ENCODE results near the gene CDIPT. TPM values are rescaled to one million over a fixed set of nuclear protein-coding genes. Genes with fewer than 3 reads are reported as not detected.
A peak's percentile ranks its signal among the peaks of the same experiment; 100 is the strongest.
"Not testable (repeated sequence)": the region's sequence is repeated elsewhere in the genome, so short reads cannot be mapped to it uniquely, and the experiment has no call there.

CDIPT gene, protein sequence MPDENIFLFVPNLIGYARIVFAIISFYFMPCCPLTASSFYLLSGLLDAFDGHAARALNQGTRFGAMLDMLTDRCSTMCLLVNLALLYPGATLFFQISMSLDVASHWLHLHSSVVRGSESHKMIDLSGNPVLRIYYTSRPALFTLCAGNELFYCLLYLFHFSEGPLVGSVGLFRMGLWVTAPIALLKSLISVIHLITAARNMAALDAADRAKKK
- 100 to 1,000 TPM in 2 of 4 donors, 10 to 100 TPM in 2; 90.2 to 134 (median 109) TPM for polyA plus RNA-seq (ENCODE audit: insufficient read length in 4 of 4)

DNA sequence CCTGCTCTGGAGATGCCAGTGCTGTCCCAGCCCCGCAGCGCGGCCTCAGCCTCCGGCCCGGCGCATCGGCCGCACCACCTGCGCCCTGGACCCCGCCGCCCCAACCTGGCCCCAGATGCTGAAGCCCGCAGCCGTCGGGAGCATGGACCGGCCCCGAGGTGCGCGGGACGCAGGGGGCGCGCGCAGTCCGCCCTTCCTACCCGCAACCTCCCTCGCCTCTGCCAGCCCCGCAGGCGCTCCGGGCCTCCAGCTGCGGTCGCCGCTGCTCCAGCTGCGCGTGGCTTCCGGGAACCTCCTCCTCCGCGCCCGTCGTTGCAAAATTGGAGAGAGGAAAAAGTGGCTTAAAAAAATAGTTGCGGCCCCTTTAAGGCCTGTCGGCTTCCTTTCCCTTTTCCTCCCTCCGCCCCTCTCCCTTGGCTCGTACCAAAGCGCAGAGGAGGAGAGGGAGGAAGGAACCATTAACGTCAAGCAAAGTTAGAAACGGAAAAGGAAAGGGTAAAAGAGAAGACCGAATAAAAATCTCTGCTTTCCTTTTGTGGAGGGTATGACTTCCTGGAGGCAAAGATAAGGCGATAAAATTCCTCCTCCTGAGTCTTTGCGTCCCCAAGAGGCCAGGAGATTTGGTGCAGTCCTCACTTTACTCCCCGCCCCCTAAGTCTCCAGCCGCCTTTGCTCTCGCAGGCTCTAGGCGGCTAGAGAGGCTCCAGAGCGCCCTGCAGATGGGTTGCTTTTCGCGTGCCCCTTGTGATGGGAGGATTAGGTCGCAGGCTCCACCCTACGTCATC is at the start of gene CDIPT:
CDIPT (minus strand) TSS at position 343 of the 785 bp plus-strand sequence. CDS start 369 bp downstream, outside the sequence.
- DNase-seq (ENCODE audit: low read depth in 4 of 4, low spot score in 2 of 4) = peak; percentile 95 to 100 (median 96)

DNA sequence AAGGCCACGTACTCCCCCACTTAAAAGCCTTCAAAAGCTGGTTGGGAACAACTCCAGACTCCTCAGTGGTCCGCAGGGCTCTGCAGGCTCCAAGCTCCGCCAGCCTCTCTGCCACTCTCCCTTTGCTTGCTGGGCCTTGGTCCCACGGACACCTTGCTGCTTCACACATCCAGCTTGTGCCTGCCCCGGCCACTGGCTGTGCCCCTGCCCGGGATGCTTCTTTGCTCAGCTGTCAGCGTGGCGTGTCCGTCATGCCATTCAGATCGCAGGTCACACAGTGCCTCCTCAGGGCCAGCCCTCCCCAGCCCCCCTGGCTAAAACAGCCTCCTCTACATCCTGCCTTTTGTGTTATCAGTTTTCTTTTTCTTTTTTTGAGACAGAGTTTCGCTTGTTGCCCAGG is 49.1 kb upstream of the CDIPT start:
- no peak for DNase-seq (ENCODE audit: low read depth in 4 of 4, low spot score in 2 of 4)

DNA sequence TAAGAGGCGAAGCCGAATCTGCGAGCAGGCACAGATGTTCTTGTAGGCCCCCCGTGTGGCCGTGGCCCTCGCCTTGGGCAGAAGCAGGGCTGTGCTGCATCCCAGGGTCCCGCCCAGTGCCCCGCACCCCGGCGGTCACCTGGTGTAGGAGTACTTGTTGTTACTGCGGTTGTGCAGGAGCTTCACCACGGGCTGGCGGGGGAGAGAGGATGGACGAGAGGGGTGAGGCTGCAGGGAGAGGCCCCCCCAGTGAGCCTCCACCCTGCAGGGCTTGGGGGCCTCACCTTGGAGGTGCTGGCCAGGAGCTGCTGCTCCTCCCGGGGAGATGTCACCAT is 48.6 kb upstream of the CDIPT start:
- no peak for DNase-seq (ENCODE audit: low read depth in 4 of 4, low spot score in 2 of 4)

DNA sequence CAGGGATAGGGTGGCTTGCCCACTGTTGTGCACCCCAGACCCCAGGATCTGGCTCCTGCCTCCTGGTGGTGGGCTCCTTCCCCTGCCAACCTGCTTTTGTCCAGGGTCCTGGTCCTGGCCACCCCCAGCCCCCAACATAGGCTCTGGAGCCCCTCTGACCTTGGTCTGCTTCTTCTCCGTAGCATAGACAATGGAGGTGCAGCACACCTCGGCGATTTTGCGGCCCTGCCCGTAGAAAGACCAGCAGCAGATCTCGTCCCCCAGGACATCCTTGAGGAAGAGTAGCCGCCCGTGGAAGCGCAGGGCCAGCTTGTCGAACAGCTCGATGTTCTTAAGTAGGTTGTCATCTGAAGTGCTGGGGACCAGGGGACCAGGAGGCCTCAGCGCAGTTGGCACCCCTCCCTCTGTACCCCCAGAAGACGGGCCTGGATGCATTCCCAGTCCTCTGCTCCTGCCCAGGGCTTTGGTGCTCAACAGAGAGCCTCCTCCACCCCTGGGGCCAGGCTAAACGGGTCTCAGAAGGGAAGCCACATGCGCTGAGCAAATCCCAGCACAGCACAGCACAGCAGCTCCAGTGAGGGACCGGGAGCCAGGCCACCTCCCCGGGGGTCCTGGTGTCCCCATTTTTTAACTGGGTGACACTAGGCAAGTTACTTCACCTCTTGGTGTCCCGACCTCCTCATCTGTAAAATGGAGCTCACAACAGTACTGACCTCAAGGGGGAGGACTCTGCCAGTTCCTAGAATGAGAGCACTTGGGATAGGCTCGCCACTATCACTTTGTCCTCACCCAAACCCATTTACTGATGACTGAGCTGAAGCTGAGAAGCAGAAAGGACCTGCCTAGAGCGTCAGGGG is 48.0 kb upstream of the CDIPT start:
- DNase-seq (ENCODE audit: low read depth in 4 of 4, low spot score in 2 of 4) = no peak

DNA sequence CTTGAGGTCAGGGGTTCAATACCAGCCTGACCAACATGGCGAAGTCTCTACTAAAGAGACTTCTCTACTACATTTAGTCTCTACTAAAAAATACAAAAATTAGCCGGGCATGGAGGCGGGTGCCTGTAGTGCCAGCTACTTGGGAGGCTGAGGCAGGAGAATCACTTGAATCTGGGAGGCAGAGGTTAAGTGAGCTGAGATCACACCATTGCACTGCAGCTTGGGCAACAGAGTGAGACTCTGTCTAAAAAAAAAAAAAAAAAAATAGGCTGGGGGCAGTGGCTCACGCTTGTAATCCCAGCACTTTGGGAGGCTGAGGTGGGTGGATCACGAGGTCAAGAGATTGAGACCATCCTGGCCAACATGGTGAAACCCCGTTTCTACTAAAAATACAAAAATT is 46.8 kb upstream of the CDIPT start:
- DNase-seq (ENCODE audit: low read depth in 4 of 4, low spot score in 2 of 4) = not testable (repeated sequence)

DNA sequence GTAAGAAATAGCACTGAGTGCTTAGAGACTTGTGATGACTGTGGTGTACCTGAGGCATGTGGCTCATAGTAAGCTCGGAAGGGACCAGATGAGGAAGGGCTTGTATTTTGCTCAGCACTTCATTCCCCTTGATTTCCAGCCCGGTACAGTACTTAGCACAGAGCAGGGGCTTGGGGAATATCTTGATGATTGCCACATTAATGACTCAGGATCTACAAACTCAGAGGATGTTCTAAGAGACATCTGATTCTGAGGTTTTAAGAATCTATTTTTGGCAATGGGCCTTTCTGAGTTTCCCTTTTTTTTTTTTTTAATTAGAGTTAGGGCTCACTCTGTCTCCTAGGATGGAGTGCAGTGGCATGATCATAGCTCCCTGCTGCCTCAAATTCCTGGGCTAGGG is 46.4 kb upstream of the CDIPT start:
- DNase-seq (ENCODE audit: low read depth in 4 of 4, low spot score in 2 of 4) = no peak

DNA sequence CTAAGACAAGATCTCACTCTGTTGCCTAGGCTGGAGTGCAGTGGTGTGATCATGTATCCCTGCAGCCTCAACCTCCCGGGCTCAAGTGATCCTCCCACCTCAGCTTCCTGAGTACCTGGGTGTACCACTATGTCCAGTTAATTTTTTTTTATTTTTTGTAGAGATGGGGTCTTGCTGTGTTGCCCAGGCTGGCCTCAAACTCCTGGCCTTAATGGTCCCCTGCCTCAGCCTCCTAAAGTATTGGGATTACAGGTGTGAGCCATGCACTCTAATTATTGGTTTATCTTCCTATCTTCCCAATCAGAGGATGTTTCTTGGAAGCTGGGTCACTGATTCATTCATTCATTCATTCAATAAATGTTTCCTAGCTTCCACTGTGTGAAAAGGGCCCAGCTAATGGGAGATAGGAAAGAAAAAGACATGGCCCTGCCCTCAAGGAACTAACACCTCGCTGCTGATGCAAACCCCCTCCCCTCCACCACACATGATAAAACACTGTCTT is 45.7 kb upstream of the CDIPT start:
- DNase-seq (ENCODE audit: low read depth in 4 of 4, low spot score in 2 of 4) = no peak

DNA sequence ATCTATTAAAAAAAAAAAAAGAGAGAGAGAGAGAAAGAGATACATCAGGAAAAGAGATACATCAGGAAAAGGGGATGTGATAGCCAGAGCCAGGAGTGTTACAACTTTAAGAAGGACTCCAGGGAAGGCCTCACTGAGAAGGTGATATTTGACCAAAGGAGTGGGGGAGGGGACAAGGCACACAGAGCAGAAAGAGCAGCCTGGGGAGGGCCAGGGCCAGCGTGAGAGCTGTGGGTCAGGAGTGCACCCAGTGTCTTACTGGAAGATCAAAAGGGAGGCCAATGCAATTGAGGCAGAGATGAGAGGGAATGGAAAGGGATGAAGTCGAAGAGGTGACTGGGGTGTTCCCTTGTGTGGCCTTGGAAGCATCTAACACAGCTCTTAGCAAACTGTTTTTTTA is 44.9 kb upstream of the CDIPT start:
- DNase-seq (ENCODE audit: low read depth in 4 of 4, low spot score in 2 of 4) = no peak

DNA sequence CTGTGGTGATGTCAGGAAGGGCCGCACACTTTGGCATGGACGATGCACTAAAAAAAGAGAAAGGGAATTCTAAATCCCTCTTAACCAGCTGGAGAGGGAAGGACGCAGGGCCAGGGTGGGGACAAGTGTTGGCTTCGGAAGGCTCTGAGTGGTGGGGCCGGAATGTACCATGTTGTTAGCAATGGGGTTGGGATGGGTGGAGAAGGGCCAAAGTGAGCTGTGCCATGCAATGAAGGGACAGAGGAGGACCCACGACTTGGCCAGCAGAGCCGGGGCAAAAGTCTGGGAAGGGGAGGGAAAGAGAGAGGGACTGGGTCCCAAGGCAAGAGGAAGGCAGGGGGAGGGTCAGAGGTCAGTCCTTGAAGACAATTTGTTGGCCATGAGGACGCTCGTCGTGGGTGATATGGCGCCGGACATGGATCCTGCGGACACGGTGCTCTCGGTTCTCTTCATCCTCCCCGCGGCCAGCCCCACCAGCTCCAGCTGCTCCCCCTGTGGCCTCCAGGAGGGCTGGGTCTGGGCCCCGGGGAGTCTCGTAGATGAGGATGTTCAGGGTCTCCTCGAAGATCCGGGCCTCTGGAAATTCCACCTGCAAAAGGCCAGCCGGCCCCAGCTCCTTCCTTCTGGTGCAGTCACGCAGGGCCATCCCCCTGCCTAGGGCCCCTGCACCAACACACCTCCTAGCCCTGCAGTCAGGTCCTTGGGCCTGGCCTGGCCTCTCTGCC is 43.7 kb upstream of the CDIPT start:
- DNase-seq (ENCODE audit: low read depth in 4 of 4, low spot score in 2 of 4) = no peak

DNA sequence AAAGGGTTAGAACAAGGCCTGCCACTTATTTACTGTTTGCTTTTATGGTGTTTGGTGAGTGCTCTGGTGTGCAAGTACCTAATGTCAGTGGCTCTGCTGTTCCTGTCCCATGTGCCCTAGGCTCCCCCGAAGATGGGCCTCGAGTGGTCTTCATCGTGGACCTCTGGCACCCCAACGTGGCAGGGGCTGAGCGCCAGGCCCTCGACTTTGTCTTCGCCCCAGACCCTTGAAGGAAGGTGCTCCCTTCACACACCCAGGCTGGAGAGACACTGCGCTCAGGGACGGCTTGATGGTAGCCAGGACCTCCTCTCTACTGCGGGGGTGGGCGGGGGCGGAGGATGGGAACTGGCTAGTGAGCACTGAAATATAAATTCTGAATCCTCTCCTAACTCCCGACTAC is 42.6 kb upstream of the CDIPT start:
- no peak for DNase-seq (ENCODE audit: low read depth in 4 of 4, low spot score in 2 of 4)

DNA sequence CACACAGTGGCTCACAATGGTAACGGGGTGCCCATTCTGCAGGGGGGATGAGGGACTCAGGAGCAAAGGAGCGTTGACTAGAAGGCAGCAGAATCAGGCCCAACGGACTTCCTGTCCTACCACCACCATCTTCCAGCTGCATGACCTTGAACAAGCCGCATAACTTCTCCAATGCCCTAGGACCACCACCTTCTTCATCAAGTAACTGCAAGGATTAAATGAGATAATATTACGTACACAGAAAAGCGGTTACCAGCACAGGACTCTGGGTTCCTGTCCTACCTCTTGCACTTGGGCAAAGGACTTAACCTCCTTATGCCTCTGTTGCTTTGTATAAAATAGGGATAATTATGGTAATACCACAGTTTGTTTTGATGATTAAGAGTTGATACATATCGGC is 41.9 kb upstream of the CDIPT start:
- no peak for DNase-seq (ENCODE audit: low read depth in 4 of 4, low spot score in 2 of 4)

DNA sequence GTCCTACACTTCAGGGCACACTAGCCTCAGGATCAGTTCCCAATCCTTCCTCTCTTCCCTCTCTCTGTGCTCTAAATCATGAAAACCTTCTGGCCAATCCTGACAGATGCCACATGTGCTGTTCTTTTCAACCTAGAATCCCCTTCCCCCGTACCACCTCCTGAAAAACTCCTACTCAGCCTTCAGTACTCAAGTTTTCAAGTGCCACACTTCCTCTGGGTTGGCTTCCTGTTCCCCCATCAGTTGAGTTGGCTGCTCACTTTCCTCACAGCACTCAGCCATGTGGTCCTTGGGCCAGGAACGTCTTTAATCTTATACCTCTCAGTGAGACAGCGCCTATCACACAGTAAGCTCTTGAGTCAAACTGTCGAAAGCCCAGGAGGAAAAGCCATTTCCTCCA is 40.6 kb upstream of the CDIPT start:
- DNase-seq (ENCODE audit: low read depth in 4 of 4, low spot score in 2 of 4) = no peak

DNA sequence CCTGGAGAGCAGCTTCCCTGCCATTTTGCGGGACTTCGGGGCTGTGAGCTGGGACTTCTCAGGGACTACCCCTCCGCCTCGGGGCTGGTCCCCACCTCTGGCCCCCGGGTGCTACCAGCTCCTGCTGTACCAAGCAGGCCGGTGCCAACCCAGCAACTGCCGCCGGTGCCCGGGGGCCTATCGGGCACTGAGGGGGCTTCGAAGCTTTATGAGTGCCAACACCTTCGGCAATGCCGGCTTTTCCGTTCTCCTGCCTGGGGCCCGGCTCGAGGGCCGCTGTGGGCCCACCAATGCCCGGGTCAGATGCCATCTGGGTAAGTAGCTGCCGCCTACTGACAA is 38.5 kb upstream of the CDIPT start:
- DNase-seq (ENCODE audit: low read depth in 4 of 4, low spot score in 2 of 4) = no peak

DNA sequence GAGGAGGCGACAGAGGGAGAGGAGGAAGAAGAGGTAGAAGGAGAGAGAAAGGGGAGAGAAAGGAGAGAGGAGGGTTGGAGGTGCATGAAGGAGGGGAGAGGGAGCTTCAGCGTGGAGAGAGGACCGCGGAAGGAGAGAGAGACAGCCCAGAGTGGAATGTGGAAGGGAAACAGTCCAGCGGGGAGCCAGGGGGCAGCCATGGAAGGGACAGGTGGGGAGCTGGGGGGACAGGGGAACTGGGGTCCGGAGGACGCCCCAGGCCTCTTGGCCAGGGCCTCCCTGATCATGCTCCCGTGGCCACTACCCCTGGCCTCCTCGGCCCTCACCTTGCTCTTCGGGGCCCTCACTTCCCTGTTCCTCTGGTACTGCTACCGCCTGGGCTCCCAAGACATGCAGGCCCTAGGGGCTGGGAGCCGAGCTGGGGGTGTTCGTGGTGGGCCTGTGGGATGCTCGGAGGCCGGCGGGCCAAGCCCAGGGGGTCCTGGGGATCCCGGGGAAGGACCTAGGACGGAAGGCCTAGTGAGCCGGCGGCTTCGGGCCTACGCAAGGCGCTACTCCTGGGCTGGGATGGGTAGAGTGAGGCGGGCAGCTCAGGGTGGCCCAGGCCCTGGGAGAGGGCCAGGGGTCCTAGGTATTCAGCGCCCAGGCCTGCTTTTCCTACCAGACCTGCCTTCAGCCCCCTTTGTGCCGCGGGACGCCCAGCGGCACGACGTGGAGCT is 38.0 kb upstream of the CDIPT start:
- DNase-seq (ENCODE audit: low read depth in 4 of 4, low spot score in 2 of 4) = no peak

DNA sequence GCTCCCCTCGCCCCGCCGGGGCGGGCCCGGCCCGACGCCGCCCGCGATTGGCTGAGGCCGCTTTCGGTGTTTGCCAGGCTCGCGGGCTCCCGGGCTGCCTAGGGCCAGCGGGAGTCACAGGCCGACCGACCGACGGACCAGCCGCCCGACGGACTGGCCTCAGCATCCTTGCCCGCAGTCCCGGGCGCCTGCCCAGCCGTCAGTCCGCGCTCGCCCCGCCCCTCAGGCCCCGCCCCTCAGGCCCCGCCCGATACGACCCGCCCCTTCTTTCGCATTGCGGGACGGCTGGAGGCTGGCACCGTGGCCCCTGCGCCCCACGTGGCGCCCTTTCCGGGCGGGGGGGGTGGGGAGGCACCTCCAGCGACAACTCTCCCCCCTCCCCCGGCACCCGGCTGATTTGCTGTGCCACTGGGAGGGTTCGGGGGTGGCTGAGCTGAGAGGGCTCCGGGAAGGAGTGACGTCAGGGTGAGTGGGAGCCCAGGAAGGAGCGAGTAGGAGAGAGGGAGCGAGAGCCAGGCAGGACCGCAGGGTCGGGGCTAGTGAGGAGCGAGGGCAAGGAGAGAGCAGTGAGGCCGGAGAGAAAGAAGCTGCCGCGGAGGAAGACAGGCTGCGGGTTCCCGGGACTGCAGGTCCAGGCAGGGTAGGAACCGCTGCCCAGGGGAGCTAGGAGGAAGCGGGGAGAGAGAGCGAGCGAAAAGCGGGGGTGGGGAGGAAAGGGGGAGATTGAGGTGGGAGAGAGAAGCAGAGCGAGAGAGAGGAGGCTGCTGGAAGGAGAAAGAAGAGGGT is 37.3 kb upstream of the CDIPT start, which contains the start of gene ASPHD1:
ASPHD1 (plus strand) TSS at position 387 of the 786 bp plus-strand sequence. CDS start 484 bp downstream, outside the sequence.
- DNase-seq (ENCODE audit: low read depth in 4 of 4, low spot score in 2 of 4) = peak in 3 of 4 donors; percentile 31 to 44 (median 36)

DNA sequence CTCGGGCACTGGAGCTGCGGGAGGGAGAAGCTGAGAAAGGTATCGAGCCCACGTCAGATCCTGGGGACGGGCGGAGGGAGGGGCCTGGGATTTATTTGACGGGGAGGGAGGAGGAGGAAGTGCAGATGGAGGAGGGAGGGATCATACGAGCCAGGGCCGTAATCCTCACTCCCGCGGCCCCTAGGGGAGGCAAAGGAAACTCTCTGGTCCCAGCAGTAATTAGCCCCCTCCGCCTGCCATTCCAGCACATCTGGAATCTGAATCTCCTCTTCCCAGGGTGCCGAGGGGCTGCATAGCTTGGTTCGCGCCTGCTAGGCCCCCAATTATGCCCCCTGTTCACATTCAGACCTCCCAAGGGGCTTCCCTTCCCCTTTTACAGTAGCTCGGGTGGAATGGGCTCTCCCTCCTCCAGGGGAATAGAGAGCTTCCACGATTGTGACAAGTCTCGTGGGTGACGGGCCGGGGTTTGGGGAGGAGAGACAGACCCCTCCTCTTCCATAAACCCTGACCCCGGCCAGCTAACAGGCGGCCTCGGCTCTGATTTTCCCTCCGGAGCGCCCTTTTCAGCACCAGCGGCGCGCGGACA is 36.6 kb upstream of the CDIPT start, which contains the start of gene SEZ6L2:
SEZ6L2 (minus strand) TSS at position 35 of the 586 bp plus-strand sequence. CDS start 531 bp downstream, outside the sequence.
- peak; percentile 45 to 71 (median 58) for DNase-seq (ENCODE audit: low read depth in 4 of 4, low spot score in 2 of 4)

DNA sequence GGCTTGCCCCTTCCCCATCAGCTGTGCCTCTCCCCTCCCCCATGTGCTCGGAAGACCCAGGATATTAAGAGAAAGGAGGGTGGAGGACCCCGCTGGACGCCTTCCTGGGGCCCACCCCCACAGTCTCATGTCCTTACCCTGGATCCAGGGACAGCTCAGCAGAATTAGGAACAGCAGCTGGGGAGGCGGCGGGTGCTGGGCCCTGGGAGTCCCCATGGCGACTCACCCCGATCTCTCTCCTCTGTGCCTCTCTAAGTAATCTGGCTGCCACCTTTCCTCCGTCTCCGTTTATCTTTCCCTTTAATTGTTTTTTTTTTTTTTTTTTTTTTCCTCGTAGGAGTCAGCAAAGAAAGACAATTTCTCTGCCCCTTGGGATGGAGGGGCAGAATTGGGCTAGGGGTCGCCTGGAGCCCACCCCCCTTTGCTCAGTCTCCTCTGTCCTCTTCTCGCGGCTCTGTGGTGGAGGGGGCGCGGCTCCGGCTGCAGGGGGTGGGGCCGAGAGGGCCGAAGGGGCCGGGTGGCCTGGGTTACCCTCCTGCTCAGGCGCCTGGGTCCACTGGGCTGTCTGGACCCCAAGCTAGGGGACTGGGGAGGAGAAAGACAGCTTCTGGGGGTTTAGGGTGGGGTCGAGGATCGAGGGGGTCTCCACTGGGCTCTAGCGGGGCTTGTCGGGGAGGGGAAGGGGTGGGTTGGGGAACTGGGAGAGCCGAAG is 35.9 kb upstream of the CDIPT start:
- no peak for DNase-seq (ENCODE audit: low read depth in 4 of 4, low spot score in 2 of 4)

Measured in left renal cortex interstitium (tissue), 4 donors.